HepG2 (cell line): ENCODE measurements around the gene METTL1. TPM values are rescaled to one million over a fixed set of nuclear protein-coding genes. Genes with fewer than 3 reads are reported as not detected.
A peak's percentile ranks its signal among the peaks of the same experiment; 100 is the strongest.

Experiments used
- ATF4 ChIP-seq, 2 experiments: fragments of 450-650 bp in 1 of 2; sonication (generic) in 1 of 2; formaldehyde crosslinking; IDR thresholded peaks; 2 replicates each; pipeline versions ENCODE4 v1.5.0 to v1.8.0; 2020 to 2022; ENCODE audit warnings: mild to moderate bottlenecking in 1 of 2, missing genetic modification reagents in 1 of 2
- BORCS8-MEF2B ChIP-seq: sonication (generic); formaldehyde crosslinking; IDR thresholded peaks from 2 replicates; pipeline ENCODE4 v1.8.0; 2022; ENCODE audit warnings: mild to moderate bottlenecking, missing genetic modification reagents
- ELF3 ChIP-seq: IDR thresholded peaks from 2 replicates; pipeline ENCODE4 v1.6.1; 2016; ENCODE audit warnings: missing genetic modification reagents, missing compliant biosample characterization
- HINFP ChIP-seq: sonication (generic); formaldehyde crosslinking; IDR thresholded peaks from 2 replicates; pipeline ENCODE4 v1.4.0; 2020; ENCODE audit warnings: low read depth, mild to moderate bottlenecking, missing genetic modification reagents
- MXI1 ChIP-seq: IDR thresholded peaks from 3 replicates; pipeline ENCODE4 v1.6.1; 2012; ENCODE audit warnings: low read depth, low read length, inconsistent platforms, borderline replicate concordance
- NR2F1 ChIP-seq, 2 experiments: fragments of 450-650 bp in 1 of 2; formaldehyde crosslinking in 1 of 2; IDR thresholded peaks; 2 replicates each; pipeline versions ENCODE4 v1.5.0 to v1.6.1; 2016 to 2020; ENCODE audit warnings: mild to moderate bottlenecking in 1 of 2, missing compliant biosample characterization in 1 of 2, missing genetic modification reagents in 1 of 2, moderate library complexity in 1 of 2
- PITX1 ChIP-seq: sonication (generic); formaldehyde crosslinking; IDR thresholded peaks from 2 replicates; pipeline ENCODE4 v1.5.1; 2020; ENCODE audit warnings: mild to moderate bottlenecking, missing genetic modification reagents
- RAD21 ChIP-seq: fragments of 450-650 bp; formaldehyde crosslinking; IDR thresholded peaks from 2 replicates; pipeline ENCODE4 v1.5.0; 2020; ENCODE audit warnings: mild to moderate bottlenecking
- RFXAP ChIP-seq: sonication (generic); formaldehyde crosslinking; IDR thresholded peaks from 2 replicates; pipeline ENCODE4 v1.4.0; 2020; ENCODE audit warnings: missing genetic modification reagents, borderline replicate concordance
- ZFP41 ChIP-seq: sonication (generic); formaldehyde crosslinking; IDR thresholded peaks from 2 replicates; pipeline ENCODE4 v1.4.0; 2020; ENCODE audit warnings: mild to moderate bottlenecking, missing genetic modification reagents, borderline replicate concordance
- ZNF354B ChIP-seq: sonication (generic); formaldehyde crosslinking; IDR thresholded peaks from 2 replicates; pipeline ENCODE4 v1.8.0; 2022; ENCODE audit warnings: mild to moderate bottlenecking, missing genetic modification reagents
- ZNF646 ChIP-seq: sonication (generic); formaldehyde crosslinking; IDR thresholded peaks from 2 replicates; pipeline ENCODE4 v1.9.0; 2021; ENCODE audit warnings: mild to moderate bottlenecking, missing genetic modification reagents
- ZSCAN12 ChIP-seq: sonication (generic); formaldehyde crosslinking; IDR thresholded peaks from 2 replicates; pipeline ENCODE4 v1.9.0; 2021; ENCODE audit warnings: mild to moderate bottlenecking, missing genetic modification reagents
- polyA plus RNA-seq, 8 experiments: library from polyadenylated mRNA; depleted of rRNA in 3 of 8; stranded (reverse) in 7 of 8; unstranded in 1 of 8; fragments of >200 nt; fragmentation: Illumina TruSeq in 4 of 8; extraction: Trizol in 4 of 8; gene quantifications; 2 replicates each; pipeline versions ENCODE4 v1.2.1 to v1.2.3, GENCODE V29; 2011 to 2016; ENCODE audit warnings: low read depth in 4 of 8, missing spikeins in 1 of 8, mixed read lengths in 1 of 8; ENCODE audit not compliant: insufficient read depth in 1 of 8
- total RNA-seq, 5 experiments: library from RNA; depleted of rRNA; stranded (reverse); fragments of >200 nt; fragmentation: Illumina TruSeq; extraction: Trizol; gene quantifications; 2 replicates each; pipeline ENCODE4 v1.2.3, GENCODE V29; 2016; ENCODE audit warnings: low read depth in 1 of 5

METTL1 gene
- total and polyA plus RNA-seq, 2 of the 13 experiments (the other 11 are each of a cell fraction or from before 2014, with no cell fraction given) = 34.7 to 36.9 TPM

GRCh38 chr12:57751788-57752667 lies 19.9 kb downstream of the METTL1 start, which contains the start of gene CDK4 (continued):
- peak; percentile 88; the same call in 1 of the 2 replicates for TF ChIP-seq ZFP41 (CRISPR knock-in tag)
- TF ChIP-seq ZNF646 = no peak
- TF ChIP-seq ATF4 (CRISPR knock-in tag; IDR thresholded peaks at IDR 0.05) = peak in 1 of 2 experiments; percentile 80; a peak in 2 of 4 replicates
- TF ChIP-seq ZNF354B (CRISPR knock-in tag) = peak; percentile 50; the same call in 1 of the 2 replicates
- peak; percentile 99 for TF ChIP-seq RFXAP
- peak; percentile 70 for TF ChIP-seq HINFP
- TF ChIP-seq ELF3 (CRISPR knock-in tag) = peak; percentile 31; the same call in 1 of the 2 replicates
- TF ChIP-seq NR2F1 (CRISPR knock-in tag; IDR thresholded peaks at IDR 0.05) = no peak; a peak in 1 of 4 replicates
- TF ChIP-seq MXI1 = peak; percentile 97; the same call in 2 of the 3 replicates
- TF ChIP-seq RAD21 = peak; percentile 34; the same call in 1 of the 2 replicates
- no peak for TF ChIP-seq ZSCAN12 (CRISPR knock-in tag)
- TF ChIP-seq BORCS8-MEF2B (CRISPR knock-in tag) = peak; percentile 71
- TF ChIP-seq PITX1 (CRISPR knock-in tag) = peak; percentile 54
